GM13976 (cell line): ENCODE measurements around the gene PPP1R14B.

Source experiments
- DNase-seq: peaks from one replicate; pipeline ENCODE4 v3.0.0; 2012; ENCODE audit warnings: low spot score
- in situ Hi-C: fragments of 300-500 bp; cut with MboI; formaldehyde crosslinking; loops from one replicate; pipeline ENCODE4 v1.12.0; 2022; ENCODE audit warnings: low sequenced_read_pairs, mixed read lengths, inconsistent platforms; ENCODE audit not compliant: unreplicated experiment
- TF ChIP-seq, protein P1 (sequence below): IDR thresholded peaks from 2 replicates; pipeline ENCODE4 v1.5.1; 2012; ENCODE audit warnings: borderline replicate concordance, mild to moderate bottlenecking; ENCODE audit not compliant: insufficient read depth; ENCODE audit errors: extremely low read depth, missing control alignments, control extremely low read depth

PPP1R14B gene

DNA sequence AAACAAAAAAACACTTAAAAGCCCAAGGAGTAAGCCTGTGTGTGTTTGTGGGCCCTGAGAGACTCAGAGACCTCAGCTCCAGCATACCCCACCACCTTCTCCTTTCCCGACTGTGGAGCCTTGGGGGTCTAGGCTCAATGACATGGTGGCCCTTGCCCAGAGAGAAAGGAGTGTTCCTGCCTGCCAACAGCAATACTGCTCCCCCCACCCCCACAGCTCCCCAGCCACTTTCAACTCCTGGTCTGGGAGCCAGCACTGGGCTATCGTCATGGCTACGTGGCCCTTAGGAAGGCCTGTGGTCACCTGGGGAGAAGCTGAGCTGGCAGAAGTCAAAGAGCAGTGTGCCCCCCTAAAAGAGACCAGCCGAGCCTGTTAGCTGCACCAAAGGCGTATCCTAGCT, 2.6 kb downstream of the PPP1R14B start:
- TF ChIP-seq, protein P1, sequence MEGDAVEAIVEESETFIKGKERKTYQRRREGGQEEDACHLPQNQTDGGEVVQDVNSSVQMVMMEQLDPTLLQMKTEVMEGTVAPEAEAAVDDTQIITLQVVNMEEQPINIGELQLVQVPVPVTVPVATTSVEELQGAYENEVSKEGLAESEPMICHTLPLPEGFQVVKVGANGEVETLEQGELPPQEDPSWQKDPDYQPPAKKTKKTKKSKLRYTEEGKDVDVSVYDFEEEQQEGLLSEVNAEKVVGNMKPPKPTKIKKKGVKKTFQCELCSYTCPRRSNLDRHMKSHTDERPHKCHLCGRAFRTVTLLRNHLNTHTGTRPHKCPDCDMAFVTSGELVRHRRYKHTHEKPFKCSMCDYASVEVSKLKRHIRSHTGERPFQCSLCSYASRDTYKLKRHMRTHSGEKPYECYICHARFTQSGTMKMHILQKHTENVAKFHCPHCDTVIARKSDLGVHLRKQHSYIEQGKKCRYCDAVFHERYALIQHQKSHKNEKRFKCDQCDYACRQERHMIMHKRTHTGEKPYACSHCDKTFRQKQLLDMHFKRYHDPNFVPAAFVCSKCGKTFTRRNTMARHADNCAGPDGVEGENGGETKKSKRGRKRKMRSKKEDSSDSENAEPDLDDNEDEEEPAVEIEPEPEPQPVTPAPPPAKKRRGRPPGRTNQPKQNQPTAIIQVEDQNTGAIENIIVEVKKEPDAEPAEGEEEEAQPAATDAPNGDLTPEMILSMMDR = no peak
- in situ Hi-C loops = no loop called here

DNA sequence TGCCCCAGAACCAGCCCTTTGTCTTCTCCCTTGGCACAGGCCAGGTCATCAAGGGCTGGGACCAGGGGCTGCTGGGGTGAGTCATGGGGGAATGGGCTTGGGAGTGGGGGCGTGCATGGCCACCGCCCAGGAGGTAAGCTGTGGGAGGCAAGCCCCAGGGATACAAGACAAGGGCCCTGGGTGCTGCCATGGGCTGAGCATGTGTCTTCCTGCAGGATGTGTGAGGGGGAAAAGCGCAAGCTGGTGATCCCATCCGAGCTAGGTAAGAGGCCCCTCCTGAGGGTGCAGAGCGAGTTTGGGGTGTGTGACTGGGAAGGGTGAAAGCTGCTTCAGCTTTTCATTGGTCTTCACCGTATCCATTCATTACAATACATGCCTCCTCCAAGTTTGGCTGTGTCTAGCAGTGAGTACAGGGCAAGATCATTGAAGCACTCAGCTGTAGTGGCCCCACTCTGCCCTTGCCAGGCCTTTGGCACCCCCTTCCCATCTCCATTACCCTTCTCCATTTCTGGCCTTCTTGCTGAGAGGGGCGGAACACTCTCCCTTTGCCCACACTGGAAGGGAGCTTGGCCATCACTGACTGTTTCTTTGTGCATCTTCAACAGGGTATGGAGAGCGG, 3.4 kb downstream of the PPP1R14B start:
- no peak for DNase-seq
- in situ Hi-C loops = no loop called here
- TF ChIP-seq, protein P1 = no peak

More for the DNA sequence above, 2.6 kb downstream of the PPP1R14B start:
- no peak for DNase-seq

DNA sequence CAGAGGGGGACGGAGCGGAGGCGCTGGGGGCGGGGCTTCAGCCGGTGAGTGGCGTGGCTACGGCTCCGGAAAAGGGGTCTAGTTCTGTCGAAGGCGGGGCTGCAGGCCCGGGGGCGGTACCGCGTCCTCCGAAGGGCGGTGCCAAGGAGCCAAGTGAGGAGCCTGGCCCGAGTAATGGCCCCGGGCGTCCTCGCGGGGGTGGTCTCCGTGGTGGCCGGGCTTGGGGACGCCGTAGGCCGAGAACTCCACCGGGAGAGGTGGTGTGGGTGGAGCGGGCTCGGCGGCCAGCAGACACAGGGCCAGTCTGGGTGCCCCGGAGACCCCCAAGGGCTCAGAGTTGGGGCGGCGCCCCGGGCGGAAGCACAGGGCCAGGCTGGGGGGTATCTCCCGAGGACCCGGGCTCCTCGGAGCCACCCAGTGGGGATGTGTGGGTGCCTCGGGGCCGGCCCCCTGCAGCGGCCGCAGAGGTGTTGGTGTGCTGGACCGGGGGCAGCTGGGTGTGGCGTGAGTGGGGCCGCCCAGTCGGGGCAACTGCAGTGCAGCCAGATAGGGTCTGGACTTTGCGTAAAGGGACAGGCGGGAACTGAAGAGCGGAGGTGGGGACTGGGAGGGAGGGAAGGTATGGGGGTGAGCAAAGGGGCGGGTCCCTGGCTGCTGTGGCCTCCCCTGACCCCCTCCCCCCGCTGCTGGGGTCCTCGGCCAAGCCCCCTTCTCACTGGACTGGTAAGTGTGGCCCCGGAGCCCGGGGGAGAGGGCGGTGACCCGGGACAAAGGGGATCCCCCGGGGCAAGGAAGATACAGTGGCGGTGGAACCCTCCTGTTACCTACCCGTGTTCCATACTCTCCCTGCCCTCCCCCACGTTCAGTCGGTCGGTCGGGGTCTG, 5.0 kb downstream of the PPP1R14B start:
- peak; percentile 97 for DNase-seq
- TF ChIP-seq, protein P1 = no peak
- in situ Hi-C loops = no loop called here

DNA sequence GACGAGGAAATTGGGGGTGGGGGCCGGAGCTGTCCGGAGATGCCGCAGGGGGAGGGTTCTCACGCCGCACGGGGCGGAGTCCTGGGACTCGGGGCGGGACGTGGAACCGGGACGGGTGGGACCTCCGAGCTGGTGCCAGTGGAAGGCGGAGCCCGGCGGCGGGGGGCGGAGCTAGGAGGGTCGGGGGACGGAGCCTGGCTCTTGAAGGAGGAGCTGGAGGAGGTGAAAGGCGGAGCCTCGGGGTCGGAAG, 5.6 kb downstream of the PPP1R14B start:
- DNase-seq = no peak
- in situ Hi-C loops = no loop called here
- TF ChIP-seq, protein P1 = no peak

DNA sequence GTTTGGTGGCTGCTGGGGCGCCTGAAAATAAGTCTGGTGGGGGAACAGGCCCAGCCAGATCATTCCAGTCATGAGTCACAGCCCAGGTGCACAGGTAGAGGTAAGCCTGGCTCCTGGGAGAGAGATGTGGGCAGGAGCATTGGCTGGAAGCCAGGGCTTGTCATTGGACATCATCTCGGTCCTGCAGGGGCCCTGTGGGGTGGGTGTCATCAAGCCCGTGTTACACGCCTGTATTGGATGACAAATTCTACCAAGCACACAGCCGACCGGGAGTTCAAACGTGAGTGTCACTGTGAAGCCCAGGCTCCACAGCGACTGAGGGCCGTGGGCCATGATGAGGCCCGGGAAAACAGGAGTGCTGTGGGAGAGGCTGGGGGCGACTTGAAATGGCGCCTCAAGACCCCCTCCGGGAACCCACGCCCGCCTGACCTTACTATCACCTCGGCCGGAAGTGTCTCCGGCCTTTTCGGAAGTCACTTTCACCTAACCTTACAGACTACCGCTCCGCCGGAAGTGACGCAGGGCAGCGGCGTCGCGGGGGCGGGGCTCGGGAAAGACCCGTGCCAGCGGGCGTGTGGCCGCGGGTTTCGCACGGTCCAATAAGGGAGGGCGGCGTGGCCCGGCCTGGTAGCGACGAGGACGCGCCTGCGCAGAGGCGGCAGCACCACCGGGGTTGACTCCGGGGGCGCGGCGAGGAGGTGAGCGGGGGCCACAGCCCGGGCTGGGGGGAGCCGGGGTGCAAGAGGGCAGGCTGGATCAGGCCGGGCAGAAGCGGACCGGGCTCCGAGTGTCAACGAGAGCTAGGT, 6.1 kb downstream of the PPP1R14B start, which contains the start of gene FKBP2:
FKBP2 (plus strand) TSS at position 661 of the 806 bp plus-strand sequence. CDS start 1,293 bp downstream, outside the sequence.
- TF ChIP-seq, protein P1 = no peak
- DNase-seq = peak; percentile 94
- in situ Hi-C loops = no loop called here

DNA sequence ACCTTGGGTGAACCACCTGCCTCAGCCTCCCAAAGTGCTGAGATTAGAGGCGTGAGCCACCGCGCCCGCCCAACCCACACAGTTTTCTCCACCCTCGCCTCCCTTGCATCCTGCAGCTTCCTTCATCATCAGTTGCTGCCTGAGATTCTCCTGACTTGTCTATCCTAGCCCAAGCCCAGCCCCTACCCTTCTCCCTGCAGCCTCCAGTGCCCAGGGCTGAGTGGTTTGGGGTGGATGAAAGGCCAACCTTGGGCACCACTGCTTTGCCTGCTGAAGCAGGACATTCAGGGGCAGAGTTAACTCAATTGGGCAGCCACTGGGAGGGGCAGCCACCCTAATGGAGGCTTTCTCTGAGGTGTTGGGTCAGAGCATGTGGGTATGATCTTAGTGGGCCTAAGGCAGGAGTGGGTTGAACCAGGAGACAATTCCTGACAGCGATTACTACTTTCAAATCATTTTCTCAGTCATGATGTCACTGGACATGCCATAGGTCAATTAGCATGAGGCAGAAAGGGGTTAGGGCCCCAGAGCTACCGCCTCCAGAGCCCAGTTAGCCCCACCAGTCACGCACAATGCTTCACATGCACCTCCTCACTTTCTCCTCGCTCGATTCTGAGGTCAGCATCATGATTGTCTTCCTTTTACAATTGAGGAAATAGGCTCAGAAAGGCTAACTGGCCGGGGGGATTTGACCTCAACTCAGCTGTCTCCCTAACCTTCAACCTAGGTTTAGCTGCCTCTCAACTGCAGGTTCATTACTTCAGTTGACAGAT, 6.9 kb downstream of the PPP1R14B start:
- in situ Hi-C loops = no loop called here
- TF ChIP-seq, protein P1 = no peak
- peak; percentile 75 for DNase-seq
